ENCODE results near the gene CRYL1.

The CRYL1 gene

GRCh38 chr13:20525601-20526544, at the start of gene CRYL1:
Gene CRYL1, minus strand, starts transcription at chr13:20525857. Its CDS starts 63 bp downstream, at chr13:20525794.
- Mint-ChIP-seq H3K9me3 (peaks cover 5% of the 10 kb centered on the region), H3K36me3 (no peaks in the 10 kb centered on the region), H3K4me1 (peaks cover 33% of the 10 kb centered on the region), H3K27me3 (peaks cover 6% of the 10 kb centered on the region), H3K27ac (peak within 1 kb of the TSS; percentile 89), H3K4me3 (peak within 1 kb of the TSS; percentile 83)
- CTCF ChIA-PET = no interaction called here
- peak; percentile 85 for DNase-seq

- CTCF ChIA-PET = interaction anchor here (1.2 kb wide), 1 partner anchor 13 kb away, joined by 3 read pairs; no protein-coding TSS in a partner anchor
- H3K4me1 Mint-ChIP-seq = no peaks in the 10 kb centered on the region
Measured at GRCh38 chr13:20573636-20574035, 48.0 kb upstream of the CRYL1 start.

GRCh38 chr13:20573186-20573585, 47.5 kb upstream of the CRYL1 start:
- H3K36me3 Mint-ChIP-seq = peaks cover 25% of the 10 kb centered on the region
- no peak overlapping the region for H3K4me3 Mint-ChIP-seq
- peaks cover 8% of the 10 kb centered on the region for H3K9me3 Mint-ChIP-seq
- no peaks in the 10 kb centered on the region for H3K27me3 Mint-ChIP-seq
- peaks cover 2% of the 10 kb centered on the region for H3K4me1 Mint-ChIP-seq
- DNase-seq = no peak
- CTCF ChIA-PET = interaction anchor here (0.6 to 1.2 kb wide), 2 partner anchors 9 to 13 kb away, joined by 3 to 4 read pairs; no protein-coding TSS in a partner anchor
- no peak overlapping the region for H3K27ac Mint-ChIP-seq

More at GRCh38 chr13:20573636-20574035, 48.0 kb upstream of the CRYL1 start:
- peaks cover 8% of the 10 kb centered on the region for H3K9me3 Mint-ChIP-seq
- no peaks in the 10 kb centered on the region for H3K27me3 Mint-ChIP-seq
- no peak overlapping the region for H3K27ac Mint-ChIP-seq
- H3K4me3 Mint-ChIP-seq = no peak overlapping the region
- DNase-seq = no peak
- peaks cover 30% of the 10 kb centered on the region for H3K36me3 Mint-ChIP-seq

- Mint-ChIP-seq H3K9me3 (peaks cover 4% of the 10 kb centered on the region), H3K4me1 (peaks cover 11% of the 10 kb centered on the region), H3K36me3 (peaks cover 20% of the 10 kb centered on the region), H3K27ac (no peak overlapping the region), H3K27me3 (no peaks in the 10 kb centered on the region), H3K4me3 (no peak overlapping the region)
- CTCF ChIA-PET = no interaction called here
- no peak for DNase-seq
Measured at GRCh38 chr13:20571676-20572075, 46.0 kb upstream of the CRYL1 start.

GRCh38 chr13:20570517-20570916, 44.9 kb upstream of the CRYL1 start:
- Mint-ChIP-seq H3K4me3 (no peak overlapping the region), H3K4me1 (peaks cover 15% of the 10 kb centered on the region), H3K27me3 (no peaks in the 10 kb centered on the region), H3K27ac (no peak overlapping the region), H3K36me3 (peaks cover 12% of the 10 kb centered on the region), H3K9me3 (peaks cover 2% of the 10 kb centered on the region)
- no peak for DNase-seq
- CTCF ChIA-PET = no interaction called here

- peaks cover 15% of the 10 kb centered on the region for H3K36me3 Mint-ChIP-seq
- CTCF ChIA-PET = interaction anchor here (0.8 to 1.9 kb wide), 2 partner anchors 72 to 407 kb away, joined by 3 to 4 read pairs; partner anchors contain the start of gene GJA3
- peak overlapping the region; percentile 93 for H3K4me3 Mint-ChIP-seq
- peaks cover 10% of the 10 kb centered on the region for H3K9me3 Mint-ChIP-seq
- H3K4me1 Mint-ChIP-seq = peaks cover 15% of the 10 kb centered on the region
- H3K27me3 Mint-ChIP-seq = no peaks in the 10 kb centered on the region
- peak overlapping the region; percentile 88 for H3K27ac Mint-ChIP-seq
- no peak for DNase-seq
Measured at GRCh38 chr13:20567881-20568528, 42.3 kb upstream of the CRYL1 start.

- CTCF ChIA-PET = interaction anchor here (1.9 kb wide), 1 partner anchor 72 kb away, joined by 4 read pairs; no protein-coding TSS in a partner anchor
- peak; percentile 89 for DNase-seq
- Mint-ChIP-seq H3K36me3 (peaks cover 13% of the 10 kb centered on the region), H3K9me3 (peaks cover 10% of the 10 kb centered on the region), H3K4me1 (peaks cover 15% of the 10 kb centered on the region), H3K27ac (peak within 1 kb of the TSS; percentile 88), H3K4me3 (peak within 1 kb of the TSS; percentile 93), H3K27me3 (no peaks in the 10 kb centered on the region)
Measured at GRCh38 chr13:20566898-20567874, 41.5 kb upstream of the CRYL1 start, which contains the start of gene IFT88. Gene IFT88, plus strand, starts transcription at chr13:20567157. Its CDS starts 7,229 bp downstream, at chr13:20574386.

- H3K27me3 Mint-ChIP-seq = no peaks in the 10 kb centered on the region
- H3K4me3 Mint-ChIP-seq = peak overlapping the region; percentile 93
- peak overlapping the region; percentile 83 for H3K27ac Mint-ChIP-seq
- peaks cover 13% of the 10 kb centered on the region for H3K36me3 Mint-ChIP-seq
- CTCF ChIA-PET = no interaction called here
- peaks cover 15% of the 10 kb centered on the region for H3K4me1 Mint-ChIP-seq
- DNase-seq = no peak
- peaks cover 8% of the 10 kb centered on the region for H3K9me3 Mint-ChIP-seq
Measured at GRCh38 chr13:20566468-20566897, 40.8 kb upstream of the CRYL1 start.

- CTCF ChIA-PET = no interaction called here
- Mint-ChIP-seq H3K9me3 (peaks cover 8% of the 10 kb centered on the region), H3K27me3 (peaks cover 4% of the 10 kb centered on the region), H3K4me3 (peak overlapping the region; percentile 32), H3K27ac (no peak overlapping the region), H3K36me3 (peaks cover 11% of the 10 kb centered on the region), H3K4me1 (peaks cover 15% of the 10 kb centered on the region)
- no peak for DNase-seq
Measured at GRCh38 chr13:20565115-20565736, 39.6 kb upstream of the CRYL1 start.

- Mint-ChIP-seq H3K27ac (no peak overlapping the region), H3K36me3 (peaks cover 11% of the 10 kb centered on the region), H3K27me3 (peaks cover 4% of the 10 kb centered on the region), H3K9me3 (peaks cover 8% of the 10 kb centered on the region), H3K4me3 (no peak overlapping the region), H3K4me1 (peaks cover 4% of the 10 kb centered on the region)
- DNase-seq = no peak
- CTCF ChIA-PET = no interaction called here
Measured at GRCh38 chr13:20561741-20562140, 36.1 kb upstream of the CRYL1 start.

- no peak for DNase-seq
- CTCF ChIA-PET = no interaction called here
- peaks cover 5% of the 10 kb centered on the region for H3K36me3 Mint-ChIP-seq
- peaks cover 5% of the 10 kb centered on the region for H3K9me3 Mint-ChIP-seq
- peaks cover 4% of the 10 kb centered on the region for H3K27me3 Mint-ChIP-seq
- H3K27ac Mint-ChIP-seq = no peak overlapping the region
- no peaks in the 10 kb centered on the region for H3K4me1 Mint-ChIP-seq
- no peak overlapping the region for H3K4me3 Mint-ChIP-seq
Measured at GRCh38 chr13:20559659-20560356, 34.2 kb upstream of the CRYL1 start.

GRCh38 chr13:20558982-20559381, 33.3 kb upstream of the CRYL1 start:
- Mint-ChIP-seq H3K4me3 (no peak overlapping the region), H3K27ac (no peak overlapping the region), H3K9me3 (no peaks in the 10 kb centered on the region), H3K4me1 (no peaks in the 10 kb centered on the region), H3K36me3 (no peaks in the 10 kb centered on the region), H3K27me3 (peaks cover 4% of the 10 kb centered on the region)
- CTCF ChIA-PET = no interaction called here
- DNase-seq = no peak

- H3K4me1 Mint-ChIP-seq = no peaks in the 10 kb centered on the region
- CTCF ChIA-PET = no interaction called here
- H3K36me3 Mint-ChIP-seq = no peaks in the 10 kb centered on the region
- H3K9me3 Mint-ChIP-seq = no peaks in the 10 kb centered on the region
- no peak for DNase-seq
- no peaks in the 10 kb centered on the region for H3K27me3 Mint-ChIP-seq
- no peak overlapping the region for H3K4me3 Mint-ChIP-seq
- no peak overlapping the region for H3K27ac Mint-ChIP-seq
Measured at GRCh38 chr13:20553311-20553710, 27.7 kb upstream of the CRYL1 start.
